Neuron (in vitro differentiated cells): ENCODE measurements around the gene OTOP3.
"Not testable (repeated sequence)": the region's sequence is repeated elsewhere in the genome, so short reads cannot be mapped to it uniquely, and the experiment has no call there.

Experiments used
- H2AFZ ChIP-seq: one replicate; pipeline ENCODE4 v1.6.1; 2013; ENCODE audit warnings: low read depth, mild to moderate bottlenecking, inconsistent platforms, low read length, moderate library complexity
- H3K27me3 ChIP-seq: one replicate; pipeline ENCODE4 v1.6.1; 2013; ENCODE audit warnings: low read length; ENCODE audit not compliant: insufficient read depth
- H3K36me3 ChIP-seq: one replicate; pipeline ENCODE4 v1.6.1; 2013; ENCODE audit warnings: low read length; ENCODE audit not compliant: insufficient read depth
- H3K4me1 ChIP-seq: one replicate; pipeline ENCODE4 v1.6.1; 2013; ENCODE audit warnings: low read length; ENCODE audit not compliant: insufficient read depth
- H3K4me3 ChIP-seq: 2 replicates; pipeline ENCODE4 v1.5.1; 2013; ENCODE audit warnings: mild to moderate bottlenecking, low read length, moderate library complexity
- H3K9me3 ChIP-seq: one replicate; pipeline ENCODE4 v1.6.1; 2013; ENCODE audit warnings: low read length

OTOP3 gene

DNA sequence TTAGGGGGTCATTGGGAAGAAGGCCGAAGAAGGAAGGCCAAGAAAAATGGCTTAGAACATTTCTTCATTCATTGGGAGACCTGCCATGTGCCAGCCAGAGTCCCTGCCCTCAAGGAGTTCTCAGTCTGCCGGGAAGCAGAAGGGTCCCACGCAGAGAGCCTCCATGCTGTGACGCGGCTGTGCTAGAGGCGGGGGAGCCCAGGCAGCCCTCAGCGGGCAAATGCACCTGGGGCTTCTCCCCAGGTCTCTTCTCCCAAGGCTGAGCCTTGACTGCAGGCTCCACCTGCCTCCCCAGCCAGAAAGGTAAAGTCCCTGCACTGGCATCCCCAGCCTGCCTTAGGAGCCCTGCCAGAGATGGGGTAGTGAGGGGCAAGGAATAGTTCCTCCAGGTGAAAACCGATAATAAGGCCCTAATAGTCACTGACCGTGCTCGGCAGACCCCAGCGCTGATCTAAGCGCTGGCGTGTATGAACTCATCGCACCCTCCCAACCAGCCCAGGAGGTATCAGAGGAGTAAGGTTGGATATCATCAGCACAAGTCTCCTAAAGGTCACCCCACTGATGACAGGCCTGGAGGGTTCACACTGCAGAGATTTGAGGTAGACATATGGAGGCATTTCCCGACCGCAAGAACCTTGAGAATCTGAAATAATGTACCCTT, 45.8 kb downstream of the OTOP3 start:
- peak overlapping the region; percentile 71 for H2AFZ ChIP-seq
- H3K4me3 ChIP-seq: peak overlapping the region; percentile 68
- peaks cover 7% of the 10 kb centered on the region for H3K4me1 ChIP-seq
- no peaks in the 10 kb centered on the region for H3K36me3 ChIP-seq
- no peaks in the 10 kb centered on the region for H3K27me3 ChIP-seq
- H3K9me3 ChIP-seq: no peaks in the 10 kb centered on the region

DNA sequence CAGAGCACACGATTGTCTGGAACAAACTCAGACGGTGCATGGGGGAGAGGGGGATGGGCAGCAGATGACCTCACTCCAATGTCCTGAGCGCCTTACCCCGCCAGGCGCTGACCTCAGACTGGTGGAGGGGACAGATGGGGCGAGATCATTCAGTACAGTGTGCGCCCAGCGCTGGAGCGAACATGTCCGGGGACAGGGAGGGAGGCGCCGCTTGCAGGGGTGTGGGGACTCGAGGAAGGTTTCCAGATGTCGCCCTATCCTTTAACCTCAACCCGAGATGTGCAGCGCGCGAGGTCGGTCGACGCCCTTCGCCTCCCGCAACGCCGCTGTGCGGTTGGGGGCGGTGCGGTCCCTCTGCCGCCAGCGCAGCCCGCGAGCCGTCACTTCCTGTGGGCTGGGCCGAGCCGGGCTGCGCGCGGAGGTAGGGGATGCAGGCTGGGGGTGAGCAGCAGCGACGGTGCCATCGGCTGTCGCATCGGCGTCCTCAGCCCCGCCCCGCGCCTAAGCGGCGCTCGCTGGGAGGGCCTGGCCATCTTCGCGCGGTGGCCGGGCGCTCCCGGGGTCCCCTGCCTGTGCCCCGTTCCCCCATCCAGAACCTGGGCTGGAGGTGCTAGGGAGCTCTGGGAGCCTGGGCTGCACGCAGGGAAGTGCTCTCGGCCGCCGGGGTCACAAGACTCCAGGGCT, 46.4 kb downstream of the OTOP3 start:
- Histone ChIP-seq H3K4me1 (peaks cover 10% of the 10 kb centered on the region), H3K36me3 (no peaks in the 10 kb centered on the region), H2AFZ (peak overlapping the region; percentile 71), H3K4me3 (peak overlapping the region; percentile 68), H3K27me3 (no peaks in the 10 kb centered on the region), H3K9me3 (no peaks in the 10 kb centered on the region)

DNA sequence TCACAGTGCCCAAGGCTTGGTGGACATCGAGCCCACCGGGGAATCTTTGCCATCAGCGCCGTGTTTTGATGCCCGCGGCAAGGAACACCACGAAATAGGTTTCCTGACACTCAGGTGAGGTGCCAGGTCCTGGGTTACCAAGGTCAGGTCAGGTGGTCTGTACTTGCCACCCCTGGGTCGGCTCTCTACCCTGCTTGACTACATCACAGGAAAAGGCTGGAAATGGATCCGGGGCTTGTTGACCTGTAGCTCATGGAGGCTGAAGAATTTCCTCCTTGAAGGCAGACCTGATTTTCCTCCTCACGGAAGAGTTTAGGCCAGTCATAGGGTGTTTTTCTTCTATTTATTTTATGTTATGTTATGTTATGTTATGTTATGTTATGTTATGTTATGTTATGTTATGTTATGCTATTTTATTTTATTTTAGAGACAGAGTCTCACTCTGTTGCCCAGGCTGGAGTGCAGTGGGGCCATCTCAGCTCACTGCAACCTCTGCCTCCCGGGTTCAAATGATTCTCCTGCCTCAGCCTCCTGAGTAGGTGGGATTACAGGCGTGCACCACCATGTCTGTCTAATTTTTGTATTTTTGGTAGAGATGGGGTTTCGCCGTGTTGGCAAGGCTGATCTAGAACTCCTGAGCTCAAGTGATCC, 47.1 kb downstream of the OTOP3 start:
- not testable (repeated sequence) for H3K9me3 ChIP-seq, H3K36me3 ChIP-seq, H3K4me1 ChIP-seq, H3K27me3 ChIP-seq
- Histone ChIP-seq H3K4me3 (peak overlapping the region; percentile 68), H2AFZ (peak overlapping the region; percentile 71)

DNA sequence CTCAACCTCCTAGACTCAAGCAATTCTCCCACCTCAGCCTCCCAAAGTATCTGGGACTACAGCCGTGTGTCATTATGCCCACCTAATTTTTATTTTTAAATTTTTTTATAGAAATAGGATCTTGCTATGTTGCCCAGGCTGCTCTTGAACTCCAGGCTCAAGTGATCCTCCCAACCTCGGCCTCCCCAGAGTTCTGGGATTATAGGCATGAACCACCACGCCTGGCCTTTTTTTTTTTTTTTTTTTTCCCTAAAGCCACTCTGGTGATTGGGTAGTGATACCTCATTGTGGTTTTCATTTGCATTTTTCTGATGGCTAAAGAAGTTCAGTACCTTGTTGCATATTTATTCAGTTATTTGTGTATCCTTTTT, 50.5 kb downstream of the OTOP3 start:
- Histone ChIP-seq H3K27me3 (no peaks in the 10 kb centered on the region), H3K36me3 (no peaks in the 10 kb centered on the region), H2AFZ (no peak overlapping the region), H3K4me3 (no peak overlapping the region), H3K4me1 (peaks cover 20% of the 10 kb centered on the region), H3K9me3 (no peaks in the 10 kb centered on the region)

DNA sequence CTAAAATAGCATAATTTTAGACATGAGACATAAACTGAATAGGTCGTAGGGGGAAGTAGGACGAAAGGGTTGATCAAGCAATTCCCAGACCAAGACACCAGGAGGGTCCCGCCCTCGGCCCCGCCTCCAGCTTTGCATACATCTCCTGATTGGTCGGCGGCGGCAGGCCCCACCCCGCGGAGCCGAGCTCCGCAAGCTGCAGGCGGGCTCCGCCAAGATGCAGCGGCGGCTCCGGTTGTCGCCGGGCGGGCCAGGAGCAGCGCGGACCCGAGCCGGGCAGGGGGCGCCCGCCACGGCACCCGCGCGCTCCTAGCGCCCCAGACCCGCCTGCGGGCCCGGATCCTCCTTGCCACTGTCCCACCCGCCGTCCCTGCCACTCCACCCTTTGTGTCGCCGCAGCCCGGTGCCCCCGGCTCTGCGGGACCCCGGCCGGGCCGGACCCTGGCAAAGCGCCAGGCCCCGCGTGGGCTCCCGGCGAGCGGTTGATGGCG, 51.8 kb downstream of the OTOP3 start, which contains the start of gene CDR2L:
TSS of gene CDR2L (plus strand) at position 215 of the 491 bp plus-strand sequence. CDS start 412 bp downstream, outside the sequence.
- Histone ChIP-seq H3K4me1 (peaks cover 15% of the 10 kb centered on the region), H3K4me3 (peak within 1 kb of the TSS; percentile 78), H2AFZ (peak within 1 kb of the TSS; percentile 77), H3K27me3 (no peaks in the 10 kb centered on the region), H3K36me3 (peaks cover under 1% of the 10 kb centered on the region), H3K9me3 (no peaks in the 10 kb centered on the region)

DNA sequence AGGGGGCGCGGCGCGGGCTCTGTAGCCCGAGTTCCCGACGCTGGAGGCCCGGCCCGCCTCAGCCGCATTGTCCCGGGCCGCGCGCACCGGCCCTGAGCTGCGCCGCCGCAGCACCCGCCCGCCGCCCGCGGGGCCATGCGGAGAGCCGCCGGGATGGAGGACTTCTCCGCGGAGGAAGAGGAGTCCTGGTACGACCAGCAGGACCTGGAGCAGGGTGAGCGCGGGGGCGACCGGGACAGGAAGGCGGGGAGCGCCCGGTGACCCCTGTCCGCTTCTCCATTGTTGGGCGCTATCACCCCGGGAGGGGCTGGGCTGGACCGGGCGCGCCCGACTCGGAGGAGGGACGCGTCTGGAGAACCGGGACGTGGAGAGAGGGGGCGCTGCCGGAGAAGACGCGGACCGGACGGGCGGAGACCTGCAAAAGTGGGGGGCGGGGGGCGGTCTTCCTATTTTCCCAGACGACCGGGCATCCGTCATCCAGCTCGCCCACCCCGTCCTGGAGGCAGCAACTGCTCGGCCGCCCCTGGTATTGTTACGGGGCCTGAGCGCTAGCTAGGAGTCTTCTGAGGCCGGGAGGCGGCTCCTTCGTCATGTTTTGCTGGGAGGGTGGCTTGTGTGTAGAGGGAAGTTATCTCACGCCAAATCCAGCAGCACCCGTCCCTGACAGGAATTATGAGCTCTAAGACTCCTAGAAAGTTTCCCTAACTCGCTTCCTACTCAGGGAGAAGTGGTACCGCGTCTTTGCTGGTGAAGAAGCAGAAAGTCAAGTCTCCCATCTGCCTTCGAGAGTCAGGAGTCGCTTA, 52.4 kb downstream of the OTOP3 start:
- peak overlapping the region; percentile 78 for H3K4me3 ChIP-seq
- peak overlapping the region; percentile 24 for H2AFZ ChIP-seq
- peaks cover 13% of the 10 kb centered on the region for H3K4me1 ChIP-seq
- peaks cover 3% of the 10 kb centered on the region for H3K36me3 ChIP-seq
- H3K27me3 ChIP-seq: no peaks in the 10 kb centered on the region
- H3K9me3 ChIP-seq: no peaks in the 10 kb centered on the region

DNA sequence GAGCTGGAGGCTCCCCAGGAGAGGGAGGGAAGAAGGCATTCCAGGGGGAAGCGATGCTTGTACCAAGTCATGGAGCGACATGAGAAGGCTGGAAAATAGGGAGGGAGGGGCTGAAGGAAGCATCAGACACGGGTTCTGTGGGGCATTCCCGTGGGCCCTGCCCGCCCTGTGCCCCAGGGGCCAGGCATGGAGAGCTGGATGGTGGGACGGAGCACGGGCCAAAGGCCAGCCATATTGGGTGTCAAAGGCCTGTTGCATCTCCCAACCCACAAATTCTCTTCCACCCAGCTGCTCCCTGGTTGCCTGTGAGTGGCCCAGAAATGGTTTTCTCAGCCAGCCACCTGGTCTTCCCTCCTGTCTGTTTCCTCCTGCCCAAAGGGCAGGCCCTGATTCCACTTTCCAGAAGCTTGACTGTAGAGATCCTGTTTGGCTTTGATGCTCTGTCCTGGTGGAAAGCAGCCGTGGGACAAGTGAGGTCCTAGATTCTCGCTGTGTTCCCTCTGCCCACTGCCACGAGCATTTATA, 54.9 kb downstream of the OTOP3 start:
- H3K36me3 ChIP-seq: peaks cover 6% of the 10 kb centered on the region
- no peaks in the 10 kb centered on the region for H3K9me3 ChIP-seq
- no peak overlapping the region for H2AFZ ChIP-seq

DNA sequence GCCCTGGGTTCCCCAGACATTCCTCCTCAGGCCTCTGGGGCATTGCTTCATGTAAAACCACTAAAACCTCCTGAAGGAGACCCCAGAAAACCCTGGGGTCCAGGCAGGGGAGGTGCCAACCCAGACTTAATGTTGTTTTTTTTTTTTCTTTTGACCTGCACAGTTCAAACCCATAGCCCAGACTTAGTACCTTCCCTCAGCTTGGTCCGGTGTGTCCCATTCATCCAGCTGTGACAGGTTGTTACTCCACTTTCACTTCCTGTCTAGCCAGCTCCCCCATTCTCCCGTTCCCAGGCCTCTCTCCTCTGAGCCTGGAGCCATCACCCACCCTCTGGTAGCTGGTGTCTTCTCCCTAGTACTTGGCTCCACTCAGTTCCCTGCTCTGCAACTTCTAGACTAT, 56.5 kb downstream of the OTOP3 start:
- Histone ChIP-seq H3K4me1 (peaks cover 10% of the 10 kb centered on the region), H2AFZ (no peak overlapping the region), H3K4me3 (no peak overlapping the region), H3K36me3 (peaks cover 8% of the 10 kb centered on the region), H3K27me3 (no peaks in the 10 kb centered on the region), H3K9me3 (no peaks in the 10 kb centered on the region)

More for the DNA sequence above, 54.9 kb downstream of the OTOP3 start:
- Histone ChIP-seq H3K27me3 (no peaks in the 10 kb centered on the region), H3K4me3 (no peak overlapping the region), H3K4me1 (peaks cover 13% of the 10 kb centered on the region)

DNA sequence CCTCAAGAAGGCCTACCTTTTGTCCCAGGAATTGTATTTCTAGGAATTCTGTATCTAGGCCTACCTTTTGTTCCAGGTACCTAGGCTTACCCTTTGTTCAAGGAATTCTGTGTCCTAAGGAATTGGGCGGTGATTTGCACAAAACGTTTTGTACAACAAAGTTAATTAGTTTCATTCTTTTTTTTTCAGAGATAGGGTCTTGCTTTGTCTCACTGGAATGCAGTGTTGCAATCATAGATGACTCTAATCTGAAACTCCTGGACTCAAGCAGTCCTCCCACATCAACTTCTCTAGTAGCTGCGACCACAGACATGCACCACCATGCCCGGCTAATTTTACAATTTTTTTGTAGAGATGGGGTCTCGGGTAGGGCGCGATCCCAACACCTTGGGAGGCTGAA, 58.7 kb downstream of the OTOP3 start:
- no peak overlapping the region for H2AFZ ChIP-seq
- H3K4me1 ChIP-seq: no peaks in the 10 kb centered on the region
- H3K4me3 ChIP-seq: no peak overlapping the region
- H3K36me3 ChIP-seq: peaks cover 16% of the 10 kb centered on the region
- H3K9me3 ChIP-seq: no peaks in the 10 kb centered on the region
- H3K27me3 ChIP-seq: no peaks in the 10 kb centered on the region

DNA sequence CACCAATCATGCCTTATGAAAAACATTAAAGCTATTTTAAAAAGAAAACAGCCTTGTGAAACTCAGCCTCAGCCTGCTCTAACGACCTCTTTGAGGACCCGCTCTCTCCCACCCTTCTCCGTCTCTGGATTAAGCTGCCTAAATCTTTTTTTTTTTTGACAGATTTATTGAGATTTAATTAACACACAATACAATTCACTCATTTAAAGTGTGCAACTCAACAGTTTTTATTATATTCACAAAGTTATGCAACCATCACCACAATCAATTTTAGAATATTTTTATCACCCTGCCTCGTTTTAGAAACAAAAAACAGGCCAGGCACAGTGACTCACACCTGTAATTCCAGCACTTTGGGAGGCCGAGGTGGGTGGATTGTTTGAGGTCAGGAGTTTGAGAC, 60.1 kb downstream of the OTOP3 start:
- no peaks in the 10 kb centered on the region for H3K27me3 ChIP-seq
- no peak overlapping the region for H3K4me3 ChIP-seq
- no peaks in the 10 kb centered on the region for H3K9me3 ChIP-seq
- no peaks in the 10 kb centered on the region for H3K4me1 ChIP-seq
- no peak overlapping the region for H2AFZ ChIP-seq
- H3K36me3 ChIP-seq: peaks cover 22% of the 10 kb centered on the region

DNA sequence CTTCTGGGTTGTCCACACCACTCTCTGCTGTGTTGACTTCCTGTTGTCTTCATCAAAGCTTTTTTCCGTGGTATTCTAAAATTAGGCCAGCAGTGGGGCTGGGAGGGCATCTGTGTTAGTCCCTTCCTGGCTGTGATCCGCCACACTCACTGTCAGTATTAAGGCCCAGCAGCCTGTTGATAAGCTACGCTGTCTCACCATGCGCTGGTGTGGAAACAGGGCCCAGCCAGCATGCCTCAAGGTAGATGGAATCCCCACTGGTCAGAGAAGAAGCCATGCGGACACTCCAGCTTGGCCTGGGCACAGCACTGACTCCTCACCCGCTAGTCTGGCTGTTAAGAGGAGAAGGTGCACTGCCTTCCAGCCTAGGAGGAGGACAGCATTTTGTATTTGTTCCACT, 63.1 kb downstream of the OTOP3 start:
- Histone ChIP-seq H3K4me3 (no peak overlapping the region), H3K9me3 (no peaks in the 10 kb centered on the region), H3K4me1 (no peaks in the 10 kb centered on the region), H3K27me3 (no peaks in the 10 kb centered on the region), H2AFZ (no peak overlapping the region), H3K36me3 (peaks cover 45% of the 10 kb centered on the region)

DNA sequence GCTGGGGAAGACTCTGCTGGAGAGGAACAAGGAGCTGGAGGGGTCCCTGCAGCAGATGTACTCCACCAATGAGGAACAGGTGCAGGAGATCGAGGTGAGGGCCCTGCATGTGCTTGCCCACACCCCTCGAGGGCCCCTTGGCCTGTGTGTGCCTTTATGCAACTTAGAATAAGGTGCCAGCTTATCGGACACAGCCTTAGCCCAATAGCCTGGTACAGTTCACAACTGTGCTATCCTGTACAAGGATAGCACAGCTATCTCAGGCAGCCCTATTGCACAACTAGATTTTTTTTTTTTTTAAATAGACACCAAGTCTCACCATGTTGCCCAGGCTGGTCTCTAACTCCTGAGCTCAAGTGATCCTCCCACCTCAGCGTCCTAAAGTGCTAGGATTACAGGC, 63.8 kb downstream of the OTOP3 start:
- Histone ChIP-seq H2AFZ (no peak overlapping the region), H3K4me3 (no peak overlapping the region), H3K4me1 (no peaks in the 10 kb centered on the region), H3K9me3 (no peaks in the 10 kb centered on the region), H3K27me3 (no peaks in the 10 kb centered on the region), H3K36me3 (peaks cover 49% of the 10 kb centered on the region)
